Liver (tissue), 3 donors: ENCODE measurements around the gene DDX19B.

ENCODE experiments used
- CTCF ChIP-seq: fragments of 150-350 bp; IDR thresholded peaks from 2 replicates; pipeline ENCODE4 v1.5.1; 2017; ENCODE audit warnings: improper control_type of control experiment, low read depth, low read length; ENCODE audit not compliant: missing input control
- EGR1 ChIP-seq, 2 donors: IDR thresholded peaks; 2 replicates each; pipeline ENCODE4 v1.6.1; 2016 to 2018; ENCODE audit warnings: antibody characterized with exemption in 2 of 2, low read depth in 2 of 2
- FOXA2 ChIP-seq: IDR thresholded peaks from 2 replicates; pipeline ENCODE4 v1.6.1; 2016; ENCODE audit warnings: antibody characterized with exemption
- GABPA ChIP-seq, 2 donors: IDR thresholded peaks in 1 of 2; conservative IDR thresholded peaks in 1 of 2; 2 replicates each; pipeline ENCODE4 v1.6.1; 2016; ENCODE audit warnings: antibody characterized with exemption in 2 of 2, mild to moderate bottlenecking in 1 of 2, moderate library complexity in 1 of 2
- MAX ChIP-seq: IDR thresholded peaks from 2 replicates; pipeline ENCODE4 v1.6.1; 2016; ENCODE audit warnings: antibody characterized with exemption
- NR2F2 ChIP-seq: IDR thresholded peaks from 2 replicates; pipeline ENCODE4 v1.6.1; 2016; ENCODE audit warnings: antibody characterized with exemption
- RAD21 ChIP-seq, 2 donors: IDR thresholded peaks; 2 replicates each; pipeline ENCODE4 v1.6.1; 2016; ENCODE audit warnings: antibody characterized with exemption in 2 of 2, mild to moderate bottlenecking in 2 of 2
- REST ChIP-seq: IDR thresholded peaks from 2 replicates; pipeline ENCODE4 v1.6.1; 2016; ENCODE audit warnings: antibody characterized with exemption, mild to moderate bottlenecking
- RXRA ChIP-seq, 2 donors: IDR thresholded peaks; 2 replicates each; pipeline ENCODE4 v1.6.1; 2017 to 2018; ENCODE audit warnings: antibody characterized with exemption in 2 of 2, mild to moderate bottlenecking in 1 of 2
- SP1 ChIP-seq: IDR thresholded peaks from 2 replicates; pipeline ENCODE4 v1.6.1; 2018; ENCODE audit warnings: antibody characterized with exemption, mild to moderate bottlenecking
- TAF1 ChIP-seq: conservative IDR thresholded peaks from 2 replicates; pipeline ENCODE4 v1.6.1; 2016; ENCODE audit warnings: antibody characterized with exemption, mild to moderate bottlenecking
- YY1 ChIP-seq: IDR thresholded peaks from 2 replicates; pipeline ENCODE4 v1.6.1; 2016; ENCODE audit warnings: antibody characterized with exemption, mild to moderate bottlenecking
- ZBTB33 ChIP-seq: IDR thresholded peaks from 2 replicates; pipeline ENCODE4 v1.6.1; 2016; ENCODE audit warnings: antibody characterized with exemption
- donor health status: healthy.
- donor health status: healthy.

- no peak for TF ChIP-seq CTCF
- TF ChIP-seq MAX: no peak
- no peak for TF ChIP-seq TAF1
- no peak for TF ChIP-seq REST
- TF ChIP-seq GABPA (IDR thresholded peaks at IDR 0.05 in 1 of 2, conservative IDR thresholded peaks at IDR 0.05 in 1 of 2): no peak
- no peak for TF ChIP-seq YY1
- no peak for TF ChIP-seq RAD21 (IDR thresholded peaks at IDR 0.05)
- no peak for TF ChIP-seq ZBTB33
- no peak for TF ChIP-seq SP1
- no peak for TF ChIP-seq NR2F2
- no peak for TF ChIP-seq RXRA (IDR thresholded peaks at IDR 0.05)
- no peak for TF ChIP-seq EGR1 (IDR thresholded peaks at IDR 0.05; ENCODE audit: low read depth in 2 of 2)
- no peak for TF ChIP-seq FOXA2
Observed at GRCh38 chr16:70257391-70257790, 41.6 kb upstream of the DDX19B start.
